ENCODE results near the gene LY6G6C. TPM values are rescaled to one million over a fixed set of nuclear protein-coding genes. Genes with fewer than 3 reads are reported as not detected.

The LY6G6C gene
- total and polyA plus RNA-seq, 2 of the 13 experiments (the other 11 are each of a cell fraction or from before 2014, with no cell fraction given), result 0.15 TPM; not detected in 1

- peak; percentile 41; the same call in 1 of the 2 replicates for TF ChIP-seq ARID5B (CRISPR knock-in tag; IDR thresholded peaks at IDR 0.05)
- TF ChIP-seq ZHX2 (IDR thresholded peaks at IDR 0.05; ENCODE audit: low read depth), result peak; percentile 79; the same call in 1 of the 2 replicates
- no peak; the same call in 1 of the 2 replicates for TF ChIP-seq ZHX2 (CRISPR knock-in tag; IDR thresholded peaks at IDR 0.05; ENCODE audit: borderline replicate concordance)
- peak; percentile 98 for TF ChIP-seq ZFP41 (CRISPR knock-in tag; IDR thresholded peaks at IDR 0.05; ENCODE audit: borderline replicate concordance)
- TF ChIP-seq CSRNP1 (CRISPR knock-in tag; IDR thresholded peaks at IDR 0.05), result peak; percentile 100
- TF ChIP-seq ZBTB7B (CRISPR knock-in tag; IDR thresholded peaks at IDR 0.05), result peak; percentile 83
- TF ChIP-seq ZNF251 (CRISPR knock-in tag; IDR thresholded peaks at IDR 0.05), result peak; percentile 97; the same call in 1 of the 2 replicates
- peak; percentile 94 for TF ChIP-seq DBP (CRISPR knock-in tag; IDR thresholded peaks at IDR 0.05; ENCODE audit: not compliant biosample characterization)
- peak; percentile 68; the same call in 1 of the 2 replicates for TF ChIP-seq KDM2A (CRISPR knock-in tag; IDR thresholded peaks at IDR 0.05; ENCODE audit: borderline replicate concordance, low read depth)
- peak; percentile 9 for TF ChIP-seq SKI (IDR thresholded peaks at IDR 0.05; ENCODE audit: partially characterized antibody)
- TF ChIP-seq U2AF1 (optimal IDR thresholded peaks at IDR 0.05; ENCODE audit: low read depth, low read length), result no peak
- no peak for TF ChIP-seq ZNF720 (CRISPR knock-in tag; IDR thresholded peaks at IDR 0.05)
- peak; percentile 79 for TF ChIP-seq ESRRA (CRISPR knock-in tag; IDR thresholded peaks at IDR 0.05; ENCODE audit: low read depth)
These were observed 18.3 kb upstream of the LY6G6C start, which contains the start of gene MSH5 (continued) for GRCh38 chr6:31739639-31740396.

Measured in HepG2 (cell line).